Mesendoderm (in vitro differentiated cells): ENCODE measurements around the gene CX3CL1.

ENCODE experiments used
- DNase-seq: peaks from one replicate; pipeline ENCODE4 v3.0.0; 2013
- H2AK5ac ChIP-seq: 2 replicates; pipeline ENCODE4 v1.6.1; 2013; ENCODE audit warnings: low read length, inconsistent platforms
- H2BK120ac ChIP-seq: 2 replicates; pipeline ENCODE4 v1.6.1; 2013; ENCODE audit warnings: low read depth, mild to moderate bottlenecking, low read length, moderate library complexity, mixed read lengths
- H2BK15ac ChIP-seq: replicated peaks from 2 replicates; pipeline ENCODE4 v1.6.1; 2013; ENCODE audit warnings: low read depth, mild to moderate bottlenecking, moderate library complexity
- H2BK5ac ChIP-seq: 2 replicates; pipeline ENCODE4 v1.6.1; 2013; ENCODE audit warnings: low read length, inconsistent platforms
- H3K18ac ChIP-seq: 2 replicates; pipeline ENCODE4 v1.6.1; 2013; ENCODE audit warnings: mild to moderate bottlenecking, low read length, mixed read lengths
- H3K23ac ChIP-seq: one replicate; pipeline ENCODE4 v1.6.1; 2013; ENCODE audit warnings: low read length
- H3K27ac ChIP-seq: 2 replicates; pipeline ENCODE4 v1.5.1; 2013; ENCODE audit warnings: low read depth, mild to moderate bottlenecking, inconsistent platforms, low read length, moderate library complexity
- H3K27me3 ChIP-seq: 2 replicates; pipeline ENCODE4 v1.6.1; 2013; ENCODE audit warnings: low read length, control low read depth, mild to moderate bottlenecking, inconsistent platforms; ENCODE audit not compliant: insufficient read depth, poor library complexity
- H3K36me3 ChIP-seq: 2 replicates; pipeline ENCODE4 v1.6.1; 2013; ENCODE audit warnings: low read length, inconsistent platforms; ENCODE audit not compliant: control insufficient read depth, insufficient read depth
- H3K4ac ChIP-seq: one replicate; pipeline ENCODE4 v1.6.1; 2013; ENCODE audit warnings: low read depth, mild to moderate bottlenecking, low read length, moderate library complexity
- H3K4me1 ChIP-seq: 2 replicates; pipeline ENCODE4 v1.6.1; 2013; ENCODE audit warnings: low read depth, low read length, inconsistent platforms; ENCODE audit not compliant: control insufficient read depth
- H3K4me2 ChIP-seq: 2 replicates; pipeline ENCODE4 v1.6.1; 2013; ENCODE audit warnings: low read length
- H3K4me3 ChIP-seq: 2 replicates; pipeline ENCODE4 v1.5.1; 2013; ENCODE audit warnings: mild to moderate bottlenecking, low read length
- H3K56ac ChIP-seq: one replicate; pipeline ENCODE4 v1.6.1; 2013; ENCODE audit warnings: low read length
- H3K79me1 ChIP-seq: 2 replicates; pipeline ENCODE4 v1.6.1; 2013; ENCODE audit warnings: low read length, inconsistent platforms
- H3K79me2 ChIP-seq: 2 replicates; pipeline ENCODE4 v1.6.1; 2013; ENCODE audit warnings: mild to moderate bottlenecking, low read length; ENCODE audit not compliant: control insufficient read depth, insufficient read depth
- H3K9ac ChIP-seq: 2 replicates; pipeline ENCODE4 v1.6.1; 2013; ENCODE audit warnings: low read length, inconsistent platforms
- H4K5ac ChIP-seq: one replicate; pipeline ENCODE4 v1.6.1; 2013; ENCODE audit warnings: low read length
- H4K8ac ChIP-seq: one replicate; pipeline ENCODE4 v1.6.1; 2013; ENCODE audit warnings: low read depth, mild to moderate bottlenecking, control low read depth, low read length, moderate library complexity
- WGBS: extraction: QIAGEN DNeasy Blood & Tissue Kit; methylation state at CpG from one replicate; pipeline ENCODE4 v1.1.7; 2013; ENCODE audit warnings: low lambda C conversion rate, missing lambda C conversion rate; ENCODE audit not compliant: insufficient coverage; ENCODE audit errors: extremely low coverage; 5-methylcytosine and 5-hydroxymethylcytosine counted together

Gene CX3CL1

GRCh38 chr16:57384248-57385070 is 12.2 kb downstream of the CX3CL1 start:
- Histone ChIP-seq H3K27ac (no peak overlapping the region), H3K18ac (no peak overlapping the region)
- WGBS = no CpG with 5 or more reads among the region's 11 CpGs

DNA sequence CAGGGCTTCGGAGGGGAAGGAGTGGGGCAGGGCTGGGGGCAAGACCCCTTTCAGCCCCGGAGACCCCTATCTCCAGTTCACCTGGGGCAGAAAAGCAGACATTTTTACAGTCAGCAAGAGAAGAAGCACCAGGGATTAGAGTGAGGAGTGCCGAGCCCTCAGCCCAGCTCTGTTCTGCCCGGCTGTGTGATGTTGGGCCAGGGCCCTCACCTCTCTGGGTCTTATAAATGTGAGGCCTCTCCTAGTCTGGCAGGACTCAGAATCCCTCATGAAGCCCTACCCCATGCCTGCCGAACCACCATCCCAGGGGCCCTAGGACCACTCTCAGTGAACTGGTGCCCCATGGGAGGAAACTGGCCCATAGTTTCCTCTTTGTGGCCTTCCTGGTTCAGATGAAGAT is 12.8 kb downstream of the CX3CL1 start:
- H3K27ac ChIP-seq = no peak overlapping the region
- no peak overlapping the region for H3K23ac ChIP-seq
- H4K5ac ChIP-seq = no peak overlapping the region
- no peak for DNase-seq
- H3K4me3 ChIP-seq = no peak overlapping the region
- H3K18ac ChIP-seq = no peak overlapping the region
- H3K36me3 ChIP-seq = no peaks in the 10 kb centered on the region
- H3K4me2 ChIP-seq = no peak overlapping the region
- H2BK5ac ChIP-seq = no peak overlapping the region
- no peaks in the 10 kb centered on the region for H3K4me1 ChIP-seq
- no peaks in the 10 kb centered on the region for H3K79me1 ChIP-seq
- H3K79me2 ChIP-seq = no peaks in the 10 kb centered on the region
- no CpG with 5 or more reads among the region's 5 CpGs for WGBS
- no peak overlapping the region for H2AK5ac ChIP-seq
- H3K4ac ChIP-seq = no peak overlapping the region
- H3K9ac ChIP-seq = no peak overlapping the region
- H2BK120ac ChIP-seq = no peak overlapping the region
- no peaks in the 10 kb centered on the region for H3K27me3 ChIP-seq
- no peak overlapping the region for H4K8ac ChIP-seq
- H2BK15ac ChIP-seq = no peak overlapping the region
- H3K56ac ChIP-seq = no peak overlapping the region

More at GRCh38 chr16:57384248-57385070, 12.2 kb downstream of the CX3CL1 start:
- no peaks in the 10 kb centered on the region for H3K79me2 ChIP-seq
- no peak overlapping the region for H4K5ac ChIP-seq
- no peaks in the 10 kb centered on the region for H3K27me3 ChIP-seq
- DNase-seq = no peak
- H3K4me2 ChIP-seq = no peak overlapping the region
- H3K23ac ChIP-seq = no peak overlapping the region
- no peak overlapping the region for H3K4ac ChIP-seq
- no peaks in the 10 kb centered on the region for H3K4me1 ChIP-seq
- H2BK120ac ChIP-seq = no peak overlapping the region
- no peak overlapping the region for H3K9ac ChIP-seq
- H3K56ac ChIP-seq = no peak overlapping the region
- H4K8ac ChIP-seq = no peak overlapping the region
- H2AK5ac ChIP-seq = no peak overlapping the region
- H2BK5ac ChIP-seq = no peak overlapping the region
- no peaks in the 10 kb centered on the region for H3K36me3 ChIP-seq
- H2BK15ac ChIP-seq = no peak overlapping the region
- H3K4me3 ChIP-seq = no peak overlapping the region
- H3K79me1 ChIP-seq = no peaks in the 10 kb centered on the region

DNA sequence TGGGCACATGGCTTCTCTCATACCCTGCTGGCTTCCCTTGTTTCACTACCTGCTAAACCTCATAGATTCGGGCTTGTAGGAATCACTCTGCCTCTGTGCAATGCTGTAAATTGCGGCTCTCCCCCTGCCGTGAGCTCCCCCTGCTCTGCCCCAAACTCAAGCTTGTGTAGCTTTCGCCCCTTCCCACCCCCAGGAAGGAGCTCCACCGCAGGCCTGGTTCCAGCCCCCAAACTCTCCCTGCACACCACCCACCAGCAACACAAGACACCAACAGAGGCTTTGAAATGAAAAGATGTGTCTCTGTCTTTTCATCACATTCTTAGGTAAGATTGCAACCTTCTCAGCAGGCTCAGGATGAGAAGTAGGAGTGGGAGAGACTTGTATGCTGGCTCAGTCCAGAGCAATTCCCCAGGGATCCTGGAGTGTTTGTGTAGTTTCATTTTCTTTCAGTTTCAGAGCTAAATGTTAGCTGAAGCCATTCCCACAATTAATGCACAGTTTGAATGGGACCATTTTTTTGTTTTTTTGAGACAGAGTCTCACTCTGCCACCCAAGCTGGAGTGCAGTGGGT is 14.2 kb downstream of the CX3CL1 start:
- Histone ChIP-seq H3K36me3 (no peaks in the 10 kb centered on the region), H3K4me2 (no peak overlapping the region), H3K18ac (no peak overlapping the region), H4K8ac (no peak overlapping the region), H2BK120ac (no peak overlapping the region), H3K9ac (no peak overlapping the region), H2BK15ac (no peak overlapping the region), H3K56ac (no peak overlapping the region), H3K79me1 (no peaks in the 10 kb centered on the region), H3K27me3 (no peaks in the 10 kb centered on the region), H4K5ac (no peak overlapping the region), H3K4ac (no peak overlapping the region), H3K4me1 (no peaks in the 10 kb centered on the region), H3K23ac (no peak overlapping the region), H2AK5ac (no peak overlapping the region), H3K27ac (no peak overlapping the region), H2BK5ac (no peak overlapping the region), H3K79me2 (no peaks in the 10 kb centered on the region), H3K4me3 (no peak overlapping the region)
- WGBS = no CpG with 5 or more reads among the region's 5 CpGs
- DNase-seq = no peak

DNA sequence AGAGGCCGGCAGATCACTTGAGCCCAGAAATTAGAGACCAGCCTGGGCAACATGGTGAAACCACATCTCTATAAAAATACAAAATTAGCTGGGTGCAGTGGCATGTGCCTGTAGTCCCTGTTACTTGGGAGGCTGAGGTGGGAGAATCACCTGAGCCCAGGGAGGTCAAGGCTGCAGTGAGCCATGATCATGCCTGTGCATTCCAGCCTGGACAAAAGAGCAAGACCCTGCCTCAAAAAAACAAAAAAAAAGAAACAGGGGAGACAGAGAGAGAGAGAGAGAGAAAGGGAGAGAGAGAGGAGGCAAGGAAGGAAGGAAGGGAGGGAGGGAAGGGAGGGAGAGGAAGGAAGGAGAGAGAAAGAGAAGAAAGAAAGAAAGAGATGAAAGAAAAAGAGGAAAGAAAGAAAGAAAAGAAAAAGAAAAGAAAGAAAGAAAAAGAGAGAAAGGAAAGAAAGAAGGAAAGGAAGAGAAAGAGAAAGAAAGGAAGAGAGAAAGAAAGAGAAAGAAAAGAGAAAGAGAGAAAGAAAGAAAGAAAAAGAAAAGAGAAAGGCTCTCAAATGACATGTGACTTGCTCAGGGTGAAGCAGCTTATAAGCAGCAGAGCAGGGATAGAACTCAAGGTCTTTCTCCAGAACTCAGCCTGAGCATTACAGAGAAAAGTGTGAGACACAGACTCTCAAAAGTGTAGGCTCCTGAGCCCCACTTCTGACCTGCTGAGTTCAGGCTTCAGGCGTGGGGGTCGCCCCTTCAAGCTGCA is 15.5 kb downstream of the CX3CL1 start:
- Histone ChIP-seq H3K79me2 (no peaks in the 10 kb centered on the region), H3K18ac (no peak overlapping the region), H2AK5ac (no peak overlapping the region), H3K4me2 (no peak overlapping the region), H4K8ac (no peak overlapping the region), H2BK5ac (no peak overlapping the region), H3K9ac (no peak overlapping the region), H2BK15ac (no peak overlapping the region), H2BK120ac (no peak overlapping the region), H3K4ac (no peak overlapping the region), H4K5ac (no peak overlapping the region), H3K4me3 (no peak overlapping the region), H3K27ac (no peak overlapping the region), H3K23ac (no peak overlapping the region), H3K36me3 (no peaks in the 10 kb centered on the region), H3K4me1 (no peaks in the 10 kb centered on the region), H3K56ac (no peak overlapping the region), H3K27me3 (no peaks in the 10 kb centered on the region), H3K79me1 (no peaks in the 10 kb centered on the region)
- no peak for DNase-seq
- no CpG with 5 or more reads among the region's 3 CpGs for WGBS

DNA sequence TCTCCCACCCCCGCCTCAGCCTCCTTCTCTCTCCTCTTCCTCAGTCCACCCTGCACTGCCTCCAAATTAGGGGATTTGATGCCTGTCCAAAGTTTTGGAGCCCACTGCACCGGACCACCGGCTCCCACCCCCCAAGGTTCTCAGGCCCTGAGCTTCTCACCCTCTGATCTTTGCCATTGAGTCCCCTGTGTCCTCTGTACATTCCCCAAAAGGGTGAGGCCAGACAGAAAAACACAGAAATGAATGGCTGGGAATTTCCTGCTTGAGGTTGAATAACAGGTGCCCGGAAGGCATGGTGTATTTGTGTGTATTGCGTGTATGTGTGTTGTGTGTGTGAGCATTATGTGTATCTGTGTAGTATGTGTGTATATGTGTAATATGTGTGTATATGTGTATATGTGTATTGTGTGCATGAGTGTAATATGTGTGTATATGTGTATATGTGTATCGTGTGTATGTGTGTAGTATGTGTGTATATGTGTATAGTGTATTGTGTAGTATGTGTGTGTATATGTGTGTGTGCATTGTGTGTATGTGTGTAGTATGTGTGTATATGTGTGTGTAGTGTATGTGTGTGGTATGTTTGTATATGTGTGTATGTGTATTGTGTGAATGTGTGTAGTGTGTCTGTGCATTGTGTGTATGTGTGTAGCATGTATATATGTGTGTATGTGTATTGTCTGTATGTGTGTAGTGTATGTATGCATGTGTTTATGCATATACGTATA is 16.2 kb downstream of the CX3CL1 start:
- no peak overlapping the region for H3K18ac ChIP-seq
- no peak overlapping the region for H3K56ac ChIP-seq
- H3K9ac ChIP-seq = no peak overlapping the region
- H2AK5ac ChIP-seq = no peak overlapping the region
- H3K23ac ChIP-seq = no peak overlapping the region
- H3K4me3 ChIP-seq = no peak overlapping the region
- H3K4me1 ChIP-seq = no peaks in the 10 kb centered on the region
- no peak overlapping the region for H2BK15ac ChIP-seq
- 100% methylated on average over 1 of the region's 7 CpGs for WGBS
- no peak overlapping the region for H4K5ac ChIP-seq
- H3K27ac ChIP-seq = no peak overlapping the region
- H4K8ac ChIP-seq = no peak overlapping the region
- DNase-seq = no peak
- H3K4ac ChIP-seq = no peak overlapping the region
- H3K36me3 ChIP-seq = no peaks in the 10 kb centered on the region
- no peaks in the 10 kb centered on the region for H3K79me2 ChIP-seq
- no peaks in the 10 kb centered on the region for H3K27me3 ChIP-seq
- no peak overlapping the region for H3K4me2 ChIP-seq
- H3K79me1 ChIP-seq = no peaks in the 10 kb centered on the region
- no peak overlapping the region for H2BK120ac ChIP-seq
- no peak overlapping the region for H2BK5ac ChIP-seq
